CD4-positive, alpha-beta T cell (primary cell): Measurements from ENCODE around the gene OBP2A. TPM values are rescaled to one million over a fixed set of nuclear protein-coding genes. Genes with fewer than 3 reads are reported as not detected.

ENCODE experiments used
- ATAC-seq: fragments of 200-7000 bp; cut with Tn5 transposase; one replicate; pipeline ENCODE4 v1.10.0; 2022; ENCODE audit warnings: mild to moderate bottlenecking; ENCODE audit not compliant: poor library complexity
- CTCF ChIA-PET: fragments of 350-600 bp; sonication (Branson Sonifier 250); formaldehyde crosslinking; loops from one replicate; lab custom pipeline; 2021; ENCODE audit warnings: antibody characterized with exemption, inconsistent platforms; lab: Charles Lee
- POLR2A ChIA-PET: fragments of 350-600 bp; sonication (Branson Sonifier 250); formaldehyde crosslinking; loops from one replicate; lab custom pipeline; 2021; ENCODE audit warnings: antibody characterized with exemption, inconsistent platforms; lab: Charles Lee
- DNase-seq, 14 experiments: peaks; one replicate each; pipeline ENCODE4 v3.0.0-alpha.2; 2013 to 2020; ENCODE audit warnings: mixed read lengths in 2 of 14
- H3K27ac ChIP-seq, 2 donors: one replicate each; pipeline versions ENCODE4 v1.5.1 to v1.7.0; 2013; ENCODE audit warnings: low read length in 2 of 2, low read depth in 1 of 2, mild to moderate bottlenecking in 1 of 2
- H3K27me3 ChIP-seq, 2 experiments: 1 replicate in 1 of 2; 2 replicates in 1 of 2; pipeline versions ENCODE4 v1.6.1 to v1.7.0; 2013; ENCODE audit warnings: low read length in 2 of 2, control low read depth in 1 of 2, mild to moderate bottlenecking in 1 of 2, moderate library complexity in 1 of 2; ENCODE audit not compliant: insufficient read depth in 2 of 2, control insufficient read depth in 1 of 2
- H3K36me3 ChIP-seq: one replicate; pipeline ENCODE4 v1.6.1; 2013; ENCODE audit warnings: low read length, control low read depth; ENCODE audit not compliant: insufficient read depth
- H3K4me1 ChIP-seq: one replicate; pipeline ENCODE4 v1.6.1; 2013; ENCODE audit warnings: low read length, control low read depth; ENCODE audit not compliant: insufficient read depth
- H3K4me3 ChIP-seq: one replicate; pipeline ENCODE4 v1.5.1; 2013; ENCODE audit warnings: mild to moderate bottlenecking, low read length, moderate library complexity
- H3K9me3 ChIP-seq, 2 experiments: 1 replicate in 1 of 2; 2 replicates in 1 of 2; pipeline versions ENCODE4 v1.6.1 to v1.7.0; 2013; ENCODE audit warnings: low read length in 2 of 2, mild to moderate bottlenecking in 2 of 2, control low read depth in 1 of 2, moderate library complexity in 1 of 2; ENCODE audit not compliant: control insufficient read depth in 1 of 2, insufficient read depth in 1 of 2
- H3K27ac Mint-ChIP-seq: one replicate; pipeline ENCODE4 v1.8.0; 2020; ENCODE audit warnings: mixed read lengths
- H3K27me3 Mint-ChIP-seq: one replicate; pipeline ENCODE4 v1.8.0; 2021; ENCODE audit warnings: mixed read lengths
- H3K36me3 Mint-ChIP-seq: one replicate; pipeline ENCODE4 v1.8.0; 2021; ENCODE audit warnings: low read depth, mixed read lengths
- H3K4me1 Mint-ChIP-seq: one replicate; pipeline ENCODE4 v1.8.0; 2021; ENCODE audit warnings: low read depth, mixed read lengths
- H3K4me3 Mint-ChIP-seq: one replicate; pipeline ENCODE4 v1.8.0; 2020; ENCODE audit warnings: mild to moderate bottlenecking, mixed read lengths
- H3K9me3 Mint-ChIP-seq: one replicate; pipeline ENCODE4 v1.8.0; 2020; ENCODE audit warnings: mixed read lengths
- CTCF ChIP-seq: fragments of 200-600 bp; IDR thresholded peaks from one replicate; pipeline ENCODE4 v1.8.0; 2022; ENCODE audit warnings: antibody characterized with exemption, mild to moderate bottlenecking
- intact Hi-C, 2 experiments: fragments of 100-400 bp; cut with DNase I in 1 of 2; cut with micrococcal nuclease in 1 of 2; formaldehyde crosslinking; loops; one replicate each; pipeline versions ENCODE4 v1.15.1 to v1.9.0; 2023 to 2025; cut with DNase I, micrococcal nuclease
- total RNA-seq, 174 experiments: library from RNA in 2 of 174; stranded (reverse) in 2 of 174; gene quantifications; one replicate each; pipeline ENCODE4 v1.2.3 and lab custom pipeline; 2021 to 2026

The OBP2A gene
- total RNA-seq, 2 experiments from 2014 or later, result not detected

GRCh38 chr9:135523521-135524129 is 22.3 kb upstream of the OBP2A start:
- POLR2A ChIA-PET, result no interaction called here
- ATAC-seq, result no peak
- H3K27me3 Mint-ChIP-seq, result peaks cover 6% of the 10 kb centered on the region

GRCh38 chr9:135524130-135524861 is 21.6 kb upstream of the OBP2A start:
- no peaks in the 10 kb centered on the region for H3K36me3 ChIP-seq
- peaks cover 2 to 5% of the 10 kb centered on the region in 2 experiments for H3K27me3 ChIP-seq
- Mint-ChIP-seq H3K4me1 (no peaks in the 10 kb centered on the region), H3K27ac (no peak overlapping the region), H3K4me3 (no peak overlapping the region), H3K9me3 (no peaks in the 10 kb centered on the region), H3K36me3 (no peaks in the 10 kb centered on the region), H3K27me3 (peaks cover 8% of the 10 kb centered on the region)
- H3K4me1 ChIP-seq, result no peaks in the 10 kb centered on the region
- DNase-seq (no peak), ATAC-seq (no peak)
- intact Hi-C loops, result no loop called here
- H3K27ac ChIP-seq, result no peak overlapping the region
- ChIA-PET CTCF (no interaction called here), POLR2A (no interaction called here)
- no peak for TF ChIP-seq CTCF
- no peak overlapping the region for H3K4me3 ChIP-seq
- H3K9me3 ChIP-seq, result peaks cover 0 to 10% of the 10 kb centered on the region in 2 experiments

More at GRCh38 chr9:135523521-135524129, 22.3 kb upstream of the OBP2A start:
- no peaks in the 10 kb centered on the region for H3K4me1 ChIP-seq
- Mint-ChIP-seq H3K4me3 (no peak overlapping the region), H3K4me1 (no peaks in the 10 kb centered on the region), H3K36me3 (no peaks in the 10 kb centered on the region), H3K9me3 (no peaks in the 10 kb centered on the region), H3K27ac (no peak overlapping the region)
- H3K9me3 ChIP-seq, result peaks cover 0 to 10% of the 10 kb centered on the region in 2 experiments
- TF ChIP-seq CTCF, result no peak
- H3K27me3 ChIP-seq, result peaks cover 2 to 5% of the 10 kb centered on the region in 2 experiments
- no peak overlapping the region for H3K27ac ChIP-seq
- H3K36me3 ChIP-seq, result no peaks in the 10 kb centered on the region
- CTCF ChIA-PET, result no interaction called here
- no peak overlapping the region for H3K4me3 ChIP-seq
- intact Hi-C loops, result no loop called here
- peak in 1 of 14 experiments; percentile 10 for DNase-seq

GRCh38 chr9:135525241-135526088 is 20.5 kb upstream of the OBP2A start:
- H3K4me3 Mint-ChIP-seq, result no peak overlapping the region
- ATAC-seq, result no peak
- ChIA-PET CTCF (no interaction called here), POLR2A (no interaction called here)
- TF ChIP-seq CTCF, result no peak
- Histone ChIP-seq H3K36me3 (no peaks in the 10 kb centered on the region), H3K27me3 (peaks cover 2 to 5% of the 10 kb centered on the region in 2 experiments), H3K9me3 (peaks cover 0 to 10% of the 10 kb centered on the region in 2 experiments), H3K4me1 (no peaks in the 10 kb centered on the region), H3K4me3 (no peak overlapping the region), H3K27ac (no peak overlapping the region)
- no peaks in the 10 kb centered on the region for H3K9me3 Mint-ChIP-seq
- no peaks in the 10 kb centered on the region for H3K36me3 Mint-ChIP-seq
- H3K27me3 Mint-ChIP-seq, result peaks cover 7% of the 10 kb centered on the region
- intact Hi-C loops, result no loop called here
- no peaks in the 10 kb centered on the region for H3K4me1 Mint-ChIP-seq
- peak in 1 of 14 experiments; percentile 8 for DNase-seq
- no peak overlapping the region for H3K27ac Mint-ChIP-seq
